GM13977 (cell line): ENCODE data around the gene CYB561D1.

Experiments used
- DNase-seq: peaks from one replicate; pipeline ENCODE4 v3.0.0; 2012; ENCODE audit warnings: low spot score
- CTCF ChIP-seq: IDR thresholded peaks from 2 replicates; pipeline ENCODE4 v1.5.1; 2012; ENCODE audit warnings: mild to moderate bottlenecking, control low read depth; ENCODE audit not compliant: insufficient read depth; ENCODE audit errors: extremely low read depth, missing control alignments
- in situ Hi-C: fragments of 300-500 bp; cut with MboI; formaldehyde crosslinking; loops from one replicate; pipeline ENCODE4 v1.12.0; 2022; ENCODE audit warnings: low sequenced_read_pairs, low pct_unique_long_range_greater_than_20kb, mixed read lengths, inconsistent platforms; ENCODE audit not compliant: unreplicated experiment

Gene CYB561D1

GRCh38 chr1:109481646-109482045 lies 12.2 kb upstream of the CYB561D1 start:
- no peak for TF ChIP-seq CTCF
- DNase-seq, result no peak
- in situ Hi-C loops, result no loop called here

- no peak for DNase-seq
Measured at GRCh38 chr1:109482242-109482641, 11.7 kb upstream of the CYB561D1 start.

DNA sequence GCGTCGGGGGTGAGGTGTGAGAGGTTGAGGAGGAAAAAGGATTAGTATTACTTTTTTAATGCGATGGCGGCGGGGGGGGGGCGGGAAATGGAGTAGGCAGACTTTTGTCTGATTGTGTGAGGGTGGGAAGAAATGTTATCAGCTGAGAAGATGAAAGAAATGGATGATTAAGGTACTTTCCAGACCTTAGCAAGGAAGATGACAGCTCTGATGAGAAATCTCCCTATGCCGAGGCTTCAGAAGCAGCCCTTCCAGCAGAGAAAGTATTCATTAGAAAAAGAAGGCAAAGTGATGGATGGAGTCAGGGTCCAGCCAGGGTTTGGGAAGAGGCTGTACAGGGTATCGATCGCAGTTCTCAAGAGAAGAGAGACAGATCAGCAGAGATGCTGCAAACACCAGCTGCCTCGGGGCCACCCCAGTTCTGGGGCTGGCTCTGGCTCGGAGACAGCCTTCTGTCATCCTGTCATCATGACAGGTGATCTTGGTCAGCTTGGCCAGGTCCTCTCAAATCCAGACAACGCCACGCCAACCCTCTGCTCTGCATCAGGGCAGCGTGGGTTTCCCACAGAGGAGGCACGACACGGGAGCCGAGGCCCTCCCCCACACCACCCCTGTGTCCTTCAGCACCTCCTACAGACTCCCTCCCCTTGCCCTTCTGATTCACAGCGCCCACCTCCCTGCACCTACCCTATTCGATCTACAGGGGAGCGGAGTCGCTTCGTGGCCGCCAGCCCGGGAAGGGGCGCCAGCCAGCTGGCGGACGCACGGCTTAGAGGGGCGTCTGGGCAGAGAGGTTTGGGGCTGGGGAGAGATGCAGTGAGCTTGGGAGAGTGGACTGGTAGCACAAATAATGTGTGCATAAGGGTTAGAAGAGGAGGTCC lies 10.9 kb upstream of the CYB561D1 start:
- in situ Hi-C loops, result no loop called here
- DNase-seq, result peak; percentile 47
- peak; percentile 26 for TF ChIP-seq CTCF

More at GRCh38 chr1:109482242-109482641, 11.7 kb upstream of the CYB561D1 start:
- no peak for TF ChIP-seq CTCF
- in situ Hi-C loops, result no loop called here

GRCh38 chr1:109483672-109484518 lies 10.0 kb upstream of the CYB561D1 start, which contains the start of gene ATXN7L2:
TSS of gene ATXN7L2 (plus strand) at chr1:109483905. CDS start at chr1:109483954, 49 bp downstream.
- no peak for TF ChIP-seq CTCF
- in situ Hi-C loops, result no loop called here

DNA sequence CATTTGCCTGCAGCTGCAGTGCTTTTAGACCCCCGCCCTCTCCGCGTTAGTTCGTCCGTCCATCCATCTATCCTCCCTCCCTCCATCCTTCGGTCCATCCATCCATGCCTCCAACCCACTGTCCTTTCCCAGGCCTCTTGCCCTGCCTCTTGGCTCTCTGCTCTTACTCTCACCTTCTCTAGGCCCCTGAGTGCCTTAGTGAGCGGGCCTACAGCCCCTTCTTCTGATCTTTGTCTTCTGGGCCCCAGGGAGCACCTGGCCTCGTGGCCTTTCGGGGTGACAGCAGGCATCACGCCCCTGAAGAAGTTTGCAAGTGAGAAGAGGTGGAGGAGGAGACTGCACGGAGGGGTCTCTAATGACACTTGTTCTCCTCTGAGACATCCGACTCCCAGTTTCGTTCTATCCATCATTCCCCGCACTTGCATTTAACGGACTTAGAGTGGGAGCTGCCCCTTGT lies 9.3 kb upstream of the CYB561D1 start:
- no peak for TF ChIP-seq CTCF
- DNase-seq, result no peak
- in situ Hi-C loops, result no loop called here

More at GRCh38 chr1:109483672-109484518, 10.0 kb upstream of the CYB561D1 start, which contains the start of gene ATXN7L2:
- peak; percentile 100 for DNase-seq

DNA sequence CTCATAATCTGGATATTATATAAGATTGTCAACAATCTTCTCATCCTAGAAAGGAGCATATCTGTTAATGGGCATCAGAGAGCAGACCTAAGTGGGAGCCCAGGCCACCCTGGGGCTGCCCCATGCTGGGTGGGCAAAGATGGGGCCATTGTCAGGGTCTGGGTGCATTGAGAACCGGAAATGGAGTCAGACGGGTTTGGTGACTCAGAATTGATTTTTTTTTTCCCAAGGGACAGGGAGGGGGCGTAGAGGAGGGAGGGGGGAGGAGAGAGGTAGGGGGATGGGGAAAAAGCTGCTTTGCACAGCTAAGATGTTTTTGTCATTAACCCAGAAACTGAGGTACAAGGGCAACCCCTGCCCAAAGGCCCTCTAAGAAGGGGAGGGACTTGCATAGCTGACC lies 8.9 kb upstream of the CYB561D1 start:
- no peak for DNase-seq
- no peak for TF ChIP-seq CTCF
- in situ Hi-C loops, result no loop called here
